ENCODE results near the gene PWWP2A. TPM values are rescaled to one million over a fixed set of nuclear protein-coding genes. Genes with fewer than 3 reads are reported as not detected.

Gene PWWP2A
- total RNA-seq, 1 donor from 2014 or later: 29.2 TPM

DNA sequence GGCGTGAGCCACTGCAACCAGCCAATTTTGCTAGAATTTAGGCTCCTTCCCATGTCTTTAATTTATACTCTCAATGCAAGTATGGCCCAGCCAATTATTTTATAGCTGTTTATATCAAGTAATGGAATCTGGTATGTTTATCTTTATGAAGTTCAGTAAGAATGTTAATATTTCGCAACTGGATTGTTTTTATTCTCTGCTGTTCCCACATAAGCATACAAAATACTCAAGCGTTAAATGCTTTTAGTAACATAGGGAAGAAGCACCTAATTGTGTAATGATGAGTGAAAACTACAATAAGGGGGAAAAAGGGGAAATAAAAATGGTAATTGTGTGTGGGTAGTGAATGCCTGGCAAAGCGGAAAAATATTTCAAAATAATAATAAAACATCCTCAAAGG lies 21.3 kb downstream of the PWWP2A start:
- H3K27ac Mint-ChIP-seq: no peak overlapping the region
- no peak for DNase-seq (ENCODE audit: extremely low spot score, unreplicated experiment)
- H3K4me1 Mint-ChIP-seq (ENCODE audit: unreplicated experiment): peaks cover 5% of the 10 kb centered on the region
- no peak overlapping the region for H3K4me3 Mint-ChIP-seq
- no peaks in the 10 kb centered on the region for H3K9me3 Mint-ChIP-seq
- H3K36me3 Mint-ChIP-seq: peaks cover 25% of the 10 kb centered on the region
- H3K27me3 Mint-ChIP-seq: no peaks in the 10 kb centered on the region
- TF ChIP-seq, protein P1, sequence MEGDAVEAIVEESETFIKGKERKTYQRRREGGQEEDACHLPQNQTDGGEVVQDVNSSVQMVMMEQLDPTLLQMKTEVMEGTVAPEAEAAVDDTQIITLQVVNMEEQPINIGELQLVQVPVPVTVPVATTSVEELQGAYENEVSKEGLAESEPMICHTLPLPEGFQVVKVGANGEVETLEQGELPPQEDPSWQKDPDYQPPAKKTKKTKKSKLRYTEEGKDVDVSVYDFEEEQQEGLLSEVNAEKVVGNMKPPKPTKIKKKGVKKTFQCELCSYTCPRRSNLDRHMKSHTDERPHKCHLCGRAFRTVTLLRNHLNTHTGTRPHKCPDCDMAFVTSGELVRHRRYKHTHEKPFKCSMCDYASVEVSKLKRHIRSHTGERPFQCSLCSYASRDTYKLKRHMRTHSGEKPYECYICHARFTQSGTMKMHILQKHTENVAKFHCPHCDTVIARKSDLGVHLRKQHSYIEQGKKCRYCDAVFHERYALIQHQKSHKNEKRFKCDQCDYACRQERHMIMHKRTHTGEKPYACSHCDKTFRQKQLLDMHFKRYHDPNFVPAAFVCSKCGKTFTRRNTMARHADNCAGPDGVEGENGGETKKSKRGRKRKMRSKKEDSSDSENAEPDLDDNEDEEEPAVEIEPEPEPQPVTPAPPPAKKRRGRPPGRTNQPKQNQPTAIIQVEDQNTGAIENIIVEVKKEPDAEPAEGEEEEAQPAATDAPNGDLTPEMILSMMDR (conservative IDR thresholded peaks at IDR 0.05): no peak

DNA sequence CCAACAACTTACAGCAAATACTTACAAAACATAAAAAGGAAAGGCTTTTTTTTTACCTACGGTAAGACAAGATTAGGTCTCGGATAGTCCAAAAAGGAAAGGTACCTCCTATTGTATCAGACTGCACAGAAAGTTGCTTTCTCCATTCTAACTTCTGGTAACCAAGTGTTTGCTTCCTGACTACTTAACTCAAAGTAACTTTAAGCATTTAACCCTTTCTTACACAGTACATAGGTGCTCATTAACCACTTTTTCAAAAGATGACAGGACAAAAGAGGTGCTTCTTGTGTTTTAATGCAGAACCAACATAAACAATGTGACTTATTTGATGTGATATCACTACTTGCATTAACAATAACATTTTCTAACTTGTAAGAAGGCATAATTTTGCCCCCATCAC lies 23.1 kb downstream of the PWWP2A start:
- TF ChIP-seq, protein P1 (conservative IDR thresholded peaks at IDR 0.05): no peak
- Mint-ChIP-seq H3K36me3 (peaks cover 31% of the 10 kb centered on the region), H3K27ac (no peak overlapping the region), H3K4me1 (ENCODE audit: unreplicated experiment) (peaks cover 5% of the 10 kb centered on the region), H3K27me3 (no peaks in the 10 kb centered on the region), H3K9me3 (no peaks in the 10 kb centered on the region), H3K4me3 (no peak overlapping the region)
- no peak for DNase-seq (ENCODE audit: extremely low spot score, unreplicated experiment)

DNA sequence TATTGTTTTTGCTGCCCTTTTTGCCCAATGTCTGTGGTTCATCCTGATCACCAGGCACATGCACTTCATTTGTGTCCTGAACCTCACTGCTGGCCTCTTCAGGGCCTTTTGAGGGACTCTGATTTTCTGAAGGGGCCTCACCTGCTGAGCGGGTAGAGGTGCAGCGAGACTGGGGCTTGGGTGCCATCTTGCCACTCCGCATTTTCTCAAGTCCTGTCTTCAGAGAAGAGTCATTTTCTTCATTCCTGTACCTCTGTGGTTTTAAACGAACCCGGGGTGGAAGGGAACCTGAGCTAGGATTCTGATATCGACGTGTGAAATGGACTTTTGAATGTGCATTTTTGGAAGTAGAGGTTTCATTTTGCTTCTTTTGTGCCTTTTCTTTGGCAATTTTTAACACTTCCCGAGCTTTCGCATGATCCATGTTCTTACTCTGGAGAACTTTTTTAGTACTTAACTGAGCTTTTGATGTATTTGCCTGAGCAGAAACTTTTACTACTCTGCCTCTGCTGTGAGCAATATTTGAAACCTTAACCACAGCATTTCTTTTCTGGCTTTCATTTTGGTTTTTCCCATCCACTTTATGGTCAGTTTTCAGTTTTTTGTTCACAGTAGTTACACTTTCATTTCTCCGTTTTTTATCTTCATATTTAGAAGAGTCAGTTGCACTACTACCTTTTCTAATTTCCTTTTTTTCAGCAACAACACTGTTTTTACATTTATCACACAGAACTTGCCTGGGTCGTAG lies 26.1 kb downstream of the PWWP2A start:
- no peaks in the 10 kb centered on the region for H3K9me3 Mint-ChIP-seq
- peaks cover 27% of the 10 kb centered on the region for H3K36me3 Mint-ChIP-seq
- H3K4me1 Mint-ChIP-seq (ENCODE audit: unreplicated experiment): peaks cover 5% of the 10 kb centered on the region
- DNase-seq (ENCODE audit: extremely low spot score, unreplicated experiment): no peak
- H3K4me3 Mint-ChIP-seq: no peak overlapping the region
- TF ChIP-seq, protein P1 (conservative IDR thresholded peaks at IDR 0.05): no peak
- H3K27me3 Mint-ChIP-seq: no peaks in the 10 kb centered on the region
- H3K27ac Mint-ChIP-seq: no peak overlapping the region

DNA sequence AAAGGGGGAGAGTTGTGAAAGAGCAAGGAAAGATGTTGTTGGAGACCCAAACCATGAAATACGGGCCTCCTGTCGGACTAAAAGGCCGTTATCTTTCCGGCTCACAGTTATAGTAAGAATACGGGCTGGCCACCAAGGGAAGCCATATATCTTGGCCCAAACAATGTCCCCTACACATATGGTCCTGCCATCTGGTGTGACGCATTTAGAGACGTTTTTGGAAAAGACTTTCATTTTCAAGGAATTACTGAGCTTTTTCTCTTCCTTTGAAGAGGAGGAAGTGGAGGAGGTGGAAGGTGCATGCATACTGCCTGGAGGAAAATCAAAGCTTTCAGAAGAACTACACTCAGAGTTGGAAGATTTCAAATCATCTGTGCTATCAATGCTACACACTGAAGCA lies 26.7 kb downstream of the PWWP2A start:
- no peak for DNase-seq (ENCODE audit: extremely low spot score, unreplicated experiment)
- H3K4me1 Mint-ChIP-seq (ENCODE audit: unreplicated experiment): peaks cover 5% of the 10 kb centered on the region
- H3K9me3 Mint-ChIP-seq: no peaks in the 10 kb centered on the region
- no peak overlapping the region for H3K27ac Mint-ChIP-seq
- H3K27me3 Mint-ChIP-seq: no peaks in the 10 kb centered on the region
- TF ChIP-seq, protein P1 (conservative IDR thresholded peaks at IDR 0.05): no peak
- H3K36me3 Mint-ChIP-seq: peaks cover 24% of the 10 kb centered on the region
- no peak overlapping the region for H3K4me3 Mint-ChIP-seq

DNA sequence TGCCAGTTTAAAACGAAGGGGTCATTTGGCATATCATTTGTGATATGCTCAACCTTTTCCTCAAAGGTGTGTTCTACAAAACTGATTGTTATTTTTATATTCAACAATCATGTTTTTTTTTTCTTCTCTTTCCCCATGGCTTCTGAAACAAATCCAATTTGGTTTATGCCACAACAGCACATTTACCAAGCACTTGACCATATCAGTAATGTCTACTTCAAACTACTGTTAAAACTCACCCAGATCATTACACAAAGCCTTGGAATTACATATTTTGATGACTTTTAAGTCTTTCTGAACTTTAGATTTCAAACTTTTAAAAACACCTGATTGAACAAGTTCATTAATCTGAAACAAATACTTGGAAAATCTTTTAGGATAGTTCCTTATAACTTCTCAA lies 29.2 kb downstream of the PWWP2A start:
- TF ChIP-seq, protein P1 (conservative IDR thresholded peaks at IDR 0.05): no peak
- no peaks in the 10 kb centered on the region for H3K27me3 Mint-ChIP-seq
- H3K27ac Mint-ChIP-seq: no peak overlapping the region
- DNase-seq (ENCODE audit: extremely low spot score, unreplicated experiment): no peak
- peaks cover 5% of the 10 kb centered on the region for H3K4me1 Mint-ChIP-seq (ENCODE audit: unreplicated experiment)
- no peaks in the 10 kb centered on the region for H3K9me3 Mint-ChIP-seq
- H3K4me3 Mint-ChIP-seq: no peak overlapping the region
- H3K36me3 Mint-ChIP-seq: peaks cover 24% of the 10 kb centered on the region
